ENCODE measurements around the gene GTPBP4. TPM values are rescaled to one million over a fixed set of nuclear protein-coding genes. Genes with fewer than 3 reads are reported as not detected.

Gene GTPBP4
- total RNA-seq, 1 experiment from 2014 or later, result 71.1 TPM

DNA sequence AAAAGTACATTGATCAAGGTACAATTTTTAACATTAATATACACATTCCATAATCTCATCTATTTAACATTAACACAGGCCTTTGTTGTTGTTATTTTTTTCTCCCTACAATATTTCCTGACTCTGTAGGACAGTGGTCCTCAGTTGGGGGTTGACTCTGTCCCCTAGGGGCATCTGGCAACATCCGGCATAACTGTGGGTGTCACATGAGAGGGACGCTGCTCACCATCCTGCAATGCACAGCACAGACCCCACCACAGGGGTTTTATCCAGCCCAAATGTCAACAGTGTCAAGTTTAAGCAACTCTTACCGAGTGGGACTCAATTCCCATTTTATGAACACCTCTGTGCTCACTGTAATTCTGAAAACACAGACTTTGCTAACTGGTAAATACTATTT is 51.9 kb downstream of the GTPBP4 start:
- DNase-seq (ENCODE audit: low read depth, low spot score), result peak; percentile 54
- in situ Hi-C loops (cut with HindIII; ENCODE audit: low pct_unique_long_range_greater_than_20kb, low sequenced_read_pairs), result no loop called here

DNA sequence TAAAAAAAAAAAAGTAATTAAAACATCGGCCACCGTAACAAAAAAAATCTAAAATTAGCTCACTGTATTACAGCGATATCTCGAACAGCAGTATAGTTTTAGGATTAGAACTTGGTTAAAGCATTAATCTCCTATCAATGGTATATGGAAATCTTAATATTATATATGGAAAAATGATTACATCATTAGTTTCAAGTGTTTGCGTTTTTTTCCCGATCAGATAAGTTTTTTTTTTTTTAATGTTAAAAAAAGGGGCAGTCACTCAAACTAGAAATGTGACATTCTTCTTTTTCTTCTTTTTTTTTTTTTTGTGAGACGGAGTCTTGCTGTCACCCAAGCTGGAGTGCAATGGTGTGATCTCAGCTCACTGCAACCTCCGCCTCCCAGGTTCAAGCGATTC is 53.3 kb downstream of the GTPBP4 start:
- in situ Hi-C loops (cut with HindIII; ENCODE audit: low pct_unique_long_range_greater_than_20kb, low sequenced_read_pairs), result no loop called here
- no peak for DNase-seq (ENCODE audit: low read depth, low spot score)

DNA sequence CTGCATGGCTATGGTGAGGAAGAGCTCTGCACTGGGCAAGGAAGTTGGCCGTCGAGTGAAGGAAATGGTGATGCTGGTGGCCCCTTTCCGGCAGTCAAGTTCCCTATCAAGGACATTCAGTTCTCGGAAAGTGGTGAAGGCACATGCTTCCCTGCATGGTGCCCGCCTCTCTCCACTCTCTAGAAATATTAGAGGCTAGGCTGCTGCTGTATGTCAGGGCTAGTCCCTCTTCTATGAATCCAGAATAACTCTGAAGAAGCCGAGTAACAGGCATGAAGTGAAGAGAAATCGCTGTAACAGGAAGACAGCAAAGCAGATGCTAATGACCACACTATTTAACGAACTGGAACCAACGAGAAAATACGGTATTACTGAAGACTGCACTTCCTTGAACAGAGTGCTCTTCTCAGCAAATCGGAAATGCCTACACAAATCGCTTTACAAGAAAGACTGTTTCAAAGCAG is 55.3 kb downstream of the GTPBP4 start:
- in situ Hi-C loops (cut with HindIII; ENCODE audit: low pct_unique_long_range_greater_than_20kb, low sequenced_read_pairs), result no loop called here

DNA sequence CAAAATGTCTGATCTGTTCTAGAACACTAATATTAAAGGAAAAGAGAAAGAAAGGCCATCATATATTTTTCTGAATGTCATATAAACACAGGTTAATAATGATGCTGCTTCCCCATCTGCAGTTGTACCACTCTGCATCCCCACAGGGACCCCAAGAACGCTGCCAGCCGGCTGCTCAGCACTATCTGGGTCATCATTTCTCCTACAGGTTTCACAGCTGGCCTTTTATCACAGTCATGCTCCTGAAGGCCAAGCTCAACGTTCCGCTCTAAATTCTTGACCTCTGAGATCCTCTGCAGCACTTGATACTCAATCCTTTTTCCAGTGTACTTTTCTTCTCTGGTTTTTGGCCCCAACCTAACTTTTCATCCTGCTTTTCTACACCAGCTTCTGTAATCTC is 55.9 kb downstream of the GTPBP4 start:
- no peak for DNase-seq (ENCODE audit: low read depth, low spot score)
- in situ Hi-C loops (cut with HindIII; ENCODE audit: low pct_unique_long_range_greater_than_20kb, low sequenced_read_pairs), result no loop called here

More for the DNA sequence above, 55.3 kb downstream of the GTPBP4 start:
- DNase-seq (ENCODE audit: low read depth, low spot score), result no peak

DNA sequence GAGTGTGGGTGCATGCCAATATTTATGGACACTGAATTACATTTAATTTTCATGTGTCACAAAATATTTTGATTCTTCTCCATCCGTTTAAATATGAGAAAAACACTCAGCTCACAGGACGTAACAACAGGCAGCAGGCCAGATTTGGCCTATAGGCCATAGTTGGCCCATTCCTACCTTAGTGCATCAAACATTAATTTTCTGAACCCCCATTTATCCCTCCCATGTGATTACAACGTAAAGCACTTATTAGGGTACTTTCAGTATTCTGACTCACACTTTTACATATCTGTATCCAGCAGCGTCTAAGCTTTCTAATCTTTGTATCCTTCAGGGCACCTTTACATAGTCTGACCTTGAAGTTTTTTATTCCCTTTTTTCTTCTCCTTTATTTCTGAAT is 56.7 kb downstream of the GTPBP4 start:
- in situ Hi-C loops (cut with HindIII; ENCODE audit: low pct_unique_long_range_greater_than_20kb, low sequenced_read_pairs), result no loop called here
- DNase-seq (ENCODE audit: low read depth, low spot score), result no peak

DNA sequence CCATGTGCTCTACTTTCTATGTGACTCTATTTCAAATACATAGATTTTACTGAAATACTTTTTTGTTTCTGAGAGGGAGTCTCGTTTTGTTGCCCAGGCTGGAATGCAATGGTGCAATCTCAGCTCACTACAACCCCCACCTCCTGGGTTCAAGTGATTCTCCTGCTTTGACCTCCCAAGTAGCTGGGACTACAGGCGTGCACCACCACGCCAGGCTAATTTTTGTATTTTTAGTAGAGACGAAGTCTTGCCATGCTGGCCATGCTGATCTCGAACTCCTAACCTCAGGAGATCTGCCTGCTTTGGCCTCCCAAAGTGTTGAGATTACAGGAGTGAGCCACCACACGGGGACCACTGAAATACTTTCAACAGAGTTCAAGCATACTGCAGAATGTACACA is 57.2 kb downstream of the GTPBP4 start:
- no peak for DNase-seq (ENCODE audit: low read depth, low spot score)
- in situ Hi-C loops (cut with HindIII; ENCODE audit: low pct_unique_long_range_greater_than_20kb, low sequenced_read_pairs), result no loop called here

DNA sequence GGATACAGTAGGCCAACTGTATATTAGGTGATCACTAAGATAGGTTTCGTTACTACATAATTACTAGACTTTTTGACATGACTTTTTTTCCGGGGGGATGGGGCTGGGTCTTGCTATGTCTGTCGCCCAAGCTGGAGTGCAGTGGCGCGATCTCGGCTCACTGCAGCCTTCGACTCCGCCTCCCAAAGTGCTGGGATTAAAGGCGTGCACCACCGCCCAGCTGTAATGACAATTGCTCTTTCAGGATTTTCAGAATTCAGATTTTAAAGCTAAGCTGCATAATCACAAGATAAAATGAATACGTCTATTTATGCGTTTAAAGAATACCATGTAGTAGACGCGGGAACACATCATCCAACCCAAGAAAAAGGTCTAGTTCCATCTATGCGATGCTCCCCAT is 59.7 kb downstream of the GTPBP4 start:
- DNase-seq (ENCODE audit: low read depth, low spot score), result no peak
- in situ Hi-C loops (cut with HindIII; ENCODE audit: low pct_unique_long_range_greater_than_20kb, low sequenced_read_pairs), result no loop called here

DNA sequence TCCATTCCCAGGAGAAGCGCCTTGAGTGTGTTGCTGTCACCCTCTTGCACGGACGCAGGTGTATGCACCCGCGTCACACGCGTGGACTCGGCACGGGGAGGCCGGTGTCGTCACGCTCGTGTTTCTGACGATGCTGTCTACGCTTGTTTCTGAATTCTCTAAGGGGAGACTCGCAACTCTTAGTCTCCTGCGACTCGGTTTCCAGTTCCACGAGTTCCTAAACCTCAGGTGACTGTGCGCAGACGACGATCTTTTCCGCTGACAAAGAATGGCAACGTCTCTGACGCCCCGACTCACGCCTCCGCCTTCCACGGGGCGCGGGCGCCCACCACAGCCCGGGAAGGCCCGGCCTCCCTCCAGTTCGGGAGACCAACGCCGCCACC is 60.1 kb downstream of the GTPBP4 start:
- no peak for DNase-seq (ENCODE audit: low read depth, low spot score)
- in situ Hi-C loops (cut with HindIII; ENCODE audit: low pct_unique_long_range_greater_than_20kb, low sequenced_read_pairs), result no loop called here

DNA sequence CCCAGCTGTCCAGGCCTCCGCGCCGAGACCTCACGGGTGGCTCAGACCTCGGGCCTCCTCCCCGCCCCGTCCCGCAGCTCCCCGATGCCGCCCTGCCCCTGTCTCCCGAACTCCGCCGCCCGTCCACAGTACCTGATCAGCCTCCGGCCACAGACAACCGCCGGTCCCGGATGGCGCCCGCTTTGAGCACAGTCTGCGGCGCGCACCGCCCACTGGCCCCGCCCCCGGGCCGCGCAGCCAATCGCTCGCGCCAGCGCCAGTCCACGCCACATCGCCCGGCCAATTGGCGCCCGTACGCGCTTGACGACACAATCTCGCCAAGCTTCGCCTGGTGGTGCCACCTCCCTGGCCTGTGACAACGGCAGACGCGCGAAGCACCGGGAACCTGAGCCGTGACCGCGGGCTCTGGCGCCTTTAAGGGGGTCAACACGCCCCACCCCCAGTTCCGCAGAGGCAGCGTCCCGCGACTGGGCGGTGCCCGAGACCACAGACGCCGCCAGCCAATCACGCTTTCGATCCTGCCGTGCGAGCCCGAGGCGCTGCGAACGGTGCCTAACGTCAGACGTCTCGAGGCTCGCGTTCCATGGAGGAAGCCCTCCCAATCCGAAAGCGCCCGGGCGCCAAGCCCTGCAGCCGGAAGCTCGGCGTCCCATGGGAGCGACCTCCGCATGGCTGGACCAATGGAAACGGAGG is 60.6 kb downstream of the GTPBP4 start, which contains the start of gene IDI1:
Gene IDI1, minus strand, starts transcription at position 388 of the 693 bp plus-strand sequence. Its CDS starts 116 bp downstream, at position 272.
- in situ Hi-C loops (cut with HindIII; ENCODE audit: low pct_unique_long_range_greater_than_20kb, low sequenced_read_pairs), result no loop called here
- peak; percentile 97 for DNase-seq (ENCODE audit: low read depth, low spot score)

DNA sequence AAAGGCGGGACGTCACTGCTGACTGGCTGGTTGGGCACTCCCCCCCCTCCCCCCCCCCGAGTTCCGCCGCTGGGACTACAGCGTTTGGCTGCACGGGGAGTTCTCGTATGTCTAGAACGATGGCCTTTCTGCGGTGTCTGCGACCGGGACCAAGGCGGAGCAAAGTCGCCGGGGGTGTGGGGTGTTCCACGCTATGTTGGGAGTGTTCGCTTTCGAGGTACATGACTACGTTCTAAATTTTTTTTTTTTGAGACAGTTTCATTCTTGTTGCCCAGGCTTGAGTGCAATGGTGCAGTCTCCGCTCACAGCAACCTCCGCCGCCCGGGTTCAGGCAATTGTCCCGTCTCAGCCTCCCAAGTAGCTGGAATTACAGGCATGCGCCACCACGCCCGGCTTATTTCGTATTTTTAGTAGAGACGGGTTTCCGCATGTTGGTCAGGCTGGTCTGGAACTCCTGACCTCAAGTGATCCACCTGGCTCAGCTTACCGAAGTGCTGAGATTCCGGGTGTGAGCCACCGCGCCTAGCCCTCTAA is 61.3 kb downstream of the GTPBP4 start:
- in situ Hi-C loops (cut with HindIII; ENCODE audit: low pct_unique_long_range_greater_than_20kb, low sequenced_read_pairs), result no loop called here
- no peak for DNase-seq (ENCODE audit: low read depth, low spot score)

DNA sequence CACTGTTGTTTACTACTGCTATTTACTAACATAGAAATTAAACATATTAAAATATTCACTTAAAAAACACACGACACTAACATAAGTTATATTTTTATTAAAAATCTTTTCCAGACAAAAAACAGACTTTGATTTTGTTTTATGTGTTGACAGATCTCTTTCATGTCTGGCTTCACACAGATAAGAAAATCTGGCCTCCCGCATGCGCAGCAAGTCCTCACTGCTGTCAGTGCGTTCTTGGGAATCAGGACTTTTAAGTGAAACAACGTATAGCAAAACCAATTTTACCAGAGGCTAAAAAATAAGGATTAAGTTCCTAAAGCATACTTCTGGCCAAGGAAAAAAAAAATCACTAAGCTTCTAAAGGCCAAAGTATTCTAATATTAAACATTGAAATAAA is 61.9 kb downstream of the GTPBP4 start:
- no peak for DNase-seq (ENCODE audit: low read depth, low spot score)

DNA sequence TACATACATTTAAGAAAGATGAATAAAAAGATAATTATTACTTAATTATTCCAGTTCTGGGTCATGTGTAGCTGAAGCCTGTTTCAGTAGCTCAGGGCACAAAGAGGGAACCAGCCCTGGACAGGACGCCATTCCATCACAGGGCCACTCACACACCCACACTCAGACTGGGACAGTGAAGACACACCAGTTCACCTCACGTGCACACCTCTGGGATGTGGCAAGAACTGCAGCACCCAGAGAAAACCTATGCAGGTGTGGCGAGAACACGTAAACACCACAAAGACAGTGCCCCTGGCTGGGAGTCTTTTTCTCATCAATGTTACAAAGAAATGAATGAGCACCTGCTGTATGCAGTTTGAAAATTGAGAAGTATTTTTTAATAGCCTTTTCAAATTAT is 62.3 kb downstream of the GTPBP4 start:
- in situ Hi-C loops (cut with HindIII; ENCODE audit: low pct_unique_long_range_greater_than_20kb, low sequenced_read_pairs), result no loop called here

More for the DNA sequence above, 61.9 kb downstream of the GTPBP4 start:
- in situ Hi-C loops (cut with HindIII; ENCODE audit: low pct_unique_long_range_greater_than_20kb, low sequenced_read_pairs), result no loop called here

DNA sequence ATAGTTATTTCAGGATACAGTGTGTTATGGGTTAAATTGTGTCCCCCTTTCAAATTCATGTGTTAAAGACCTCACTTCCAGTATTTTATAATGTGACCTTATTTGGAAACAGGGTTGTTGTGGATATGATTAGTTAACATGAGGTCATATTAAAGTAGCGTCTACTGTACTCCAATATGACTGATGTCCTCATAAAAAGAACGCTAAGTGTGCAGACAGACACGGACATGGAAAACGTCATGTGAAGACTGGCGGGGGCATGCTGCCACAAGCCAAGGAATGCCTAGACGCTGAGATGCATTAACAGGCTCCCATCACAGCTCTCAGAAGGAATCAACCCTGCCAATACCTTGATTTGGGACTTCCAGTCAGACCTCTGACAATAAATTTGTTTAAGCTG is 66.5 kb downstream of the GTPBP4 start:
- no peak for DNase-seq (ENCODE audit: low read depth, low spot score)
- in situ Hi-C loops (cut with HindIII; ENCODE audit: low pct_unique_long_range_greater_than_20kb, low sequenced_read_pairs), result no loop called here

More for the DNA sequence above, 62.3 kb downstream of the GTPBP4 start:
- no peak for DNase-seq (ENCODE audit: low read depth, low spot score)

DNA sequence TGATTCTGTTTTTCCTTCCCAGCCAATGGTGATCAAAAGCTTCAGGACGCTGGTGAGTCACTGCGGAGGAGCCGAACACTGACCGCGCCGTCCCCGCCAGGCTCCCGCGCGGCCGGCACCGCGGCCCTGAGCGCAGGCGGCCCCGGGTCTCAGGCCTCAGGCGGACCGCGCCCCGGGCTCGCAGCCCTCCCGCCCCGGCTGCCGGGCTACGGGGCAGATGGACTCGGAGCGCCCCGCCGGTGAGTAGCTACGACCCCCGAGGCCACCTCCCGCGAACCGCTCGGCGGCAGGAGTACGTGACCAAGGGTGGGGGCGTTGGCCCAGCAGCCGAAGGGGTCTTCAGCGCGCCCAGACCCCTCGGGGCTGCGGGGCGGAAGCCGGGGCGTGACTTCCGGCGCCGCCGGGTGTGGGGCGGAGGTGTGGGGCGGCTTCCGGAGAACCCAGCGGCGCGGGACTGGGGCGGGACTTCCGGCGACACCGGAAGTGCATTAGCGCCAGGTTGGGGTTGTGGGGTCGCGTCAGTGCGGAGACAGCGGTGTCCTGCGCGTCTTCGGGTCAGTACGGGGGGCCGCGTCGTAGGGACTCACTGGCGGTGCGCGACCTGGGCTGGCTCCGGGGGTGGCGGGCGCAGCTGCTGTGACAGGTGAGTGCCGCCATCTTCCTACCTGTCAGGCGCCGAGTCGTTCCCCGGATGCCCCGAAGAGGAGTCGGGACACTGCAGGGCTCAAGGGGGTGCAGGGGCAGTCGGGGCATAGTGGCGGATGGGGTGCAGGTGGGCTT is 68.3 kb downstream of the GTPBP4 start, which contains the start of gene WDR37:
Gene WDR37, plus strand, starts transcription at position 60 of the 780 bp plus-strand sequence. CDS start 15,771 bp downstream, outside the sequence.
- DNase-seq (ENCODE audit: low read depth, low spot score), result peak; percentile 66
- in situ Hi-C loops (cut with HindIII; ENCODE audit: low pct_unique_long_range_greater_than_20kb, low sequenced_read_pairs), result no loop called here

DNA sequence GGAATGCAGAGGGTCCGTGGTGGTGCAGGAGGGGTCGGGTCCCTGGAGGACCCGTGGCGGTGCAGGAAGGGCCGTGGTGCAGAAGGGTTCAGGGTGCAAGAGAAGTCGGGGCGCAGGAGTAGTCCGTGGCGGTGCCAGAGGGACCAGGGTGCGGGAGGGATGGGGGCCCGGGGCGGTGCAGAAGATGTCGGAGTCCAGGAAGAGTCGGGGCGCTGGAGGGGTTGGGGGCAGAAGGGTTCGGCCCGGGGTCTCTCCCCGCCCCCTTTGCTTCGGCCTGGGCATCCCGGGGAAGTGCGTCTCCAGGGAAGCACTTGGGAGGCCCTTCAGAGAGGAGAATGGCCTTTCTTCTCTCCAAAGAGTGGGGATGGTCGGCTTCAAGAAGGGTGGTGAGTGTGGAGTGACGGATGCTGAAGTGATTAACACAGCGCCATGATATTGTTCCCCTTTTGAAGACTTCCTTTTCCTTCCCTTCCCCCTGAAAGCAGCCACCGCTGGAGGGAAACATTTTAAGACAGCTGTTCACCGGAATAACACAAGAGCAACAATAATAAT is 68.9 kb downstream of the GTPBP4 start:
- no peak for DNase-seq (ENCODE audit: low read depth, low spot score)
- in situ Hi-C loops (cut with HindIII; ENCODE audit: low pct_unique_long_range_greater_than_20kb, low sequenced_read_pairs), result no loop called here

DNA sequence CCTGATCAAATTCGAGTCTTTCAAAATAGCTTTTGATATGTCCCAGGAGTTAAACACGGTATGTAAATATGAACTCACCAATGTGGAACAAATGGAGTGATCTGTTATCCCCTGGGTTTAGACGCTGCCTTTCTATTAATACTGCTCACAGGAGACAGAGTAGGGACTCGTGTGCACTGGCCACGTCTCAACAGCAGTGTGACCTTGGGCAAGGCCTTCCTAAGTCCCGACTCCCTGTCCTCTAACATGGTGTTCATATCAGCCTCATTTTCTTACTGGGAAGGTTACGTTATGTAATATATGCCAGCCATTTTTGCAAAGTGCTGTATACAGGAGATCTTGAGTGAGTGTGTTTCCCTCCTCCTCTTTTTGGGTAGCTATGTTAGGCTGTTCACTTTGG is 69.8 kb downstream of the GTPBP4 start:
- in situ Hi-C loops (cut with HindIII; ENCODE audit: low pct_unique_long_range_greater_than_20kb, low sequenced_read_pairs), result no loop called here
- DNase-seq (ENCODE audit: low read depth, low spot score), result no peak

DNA sequence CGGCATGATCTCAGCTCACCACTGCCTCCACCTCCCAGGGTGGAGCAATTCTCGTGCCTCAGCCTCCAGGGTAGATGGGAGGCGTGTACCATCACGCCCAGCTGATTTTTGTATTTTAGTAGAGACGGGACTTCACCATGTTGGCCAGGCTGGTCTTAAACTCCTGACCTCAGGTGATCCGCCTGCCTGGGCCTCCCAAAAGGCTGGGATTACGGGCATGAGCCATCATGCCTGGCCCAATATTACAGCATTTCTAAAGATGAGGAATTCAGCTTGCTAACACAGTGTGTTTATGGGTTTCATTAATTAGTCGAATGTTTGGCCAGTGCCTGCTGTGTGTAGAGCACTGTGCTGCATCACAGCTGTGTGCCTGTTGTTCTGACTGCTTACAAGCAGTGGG is 71.7 kb downstream of the GTPBP4 start:
- in situ Hi-C loops (cut with HindIII; ENCODE audit: low pct_unique_long_range_greater_than_20kb, low sequenced_read_pairs), result no loop called here
- no peak for DNase-seq (ENCODE audit: low read depth, low spot score)
